Spleen (tissue), 11 donors: Measurements from ENCODE around the gene GPR35. TPM values are rescaled to one million over a fixed set of nuclear protein-coding genes. Genes with fewer than 3 reads are reported as not detected.

Experiments
- DNase-seq: peaks from one replicate; pipeline ENCODE4 v3.0.0-alpha.2; 2020
- H3K27ac ChIP-seq, 8 donors: fragments of 200-600 bp; sonication (generic) in 7 of 8; 1 replicate in 4 of 8; 2 replicates in 4 of 8; pipeline versions ENCODE4 v1.5.0 to v1.8.0; 2016 to 2021; ENCODE audit warnings: inconsistent platforms in 4 of 8, mild to moderate bottlenecking in 4 of 8, moderate library complexity in 1 of 8
- H3K27me3 ChIP-seq, 7 donors: fragments of 200-600 bp; sonication (generic) in 6 of 7; replicated peaks in 1 of 7; 1 replicate in 4 of 7; 2 replicates in 3 of 7; pipeline versions ENCODE4 v1.5.0 to v1.8.0; 2016 to 2021; ENCODE audit warnings: inconsistent platforms in 3 of 7, mild to moderate bottlenecking in 1 of 7
- H3K36me3 ChIP-seq, 6 donors: fragments of 200-600 bp; sonication (generic) in 5 of 6; 1 replicate in 4 of 6; 2 replicates in 2 of 6; pipeline versions ENCODE4 v1.5.0 to v1.8.0; 2016 to 2021; ENCODE audit warnings: inconsistent platforms in 2 of 6
- H3K4me1 ChIP-seq, 6 donors: fragments of 200-600 bp; sonication (generic) in 5 of 6; 1 replicate in 3 of 6; 2 replicates in 3 of 6; pipeline versions ENCODE4 v1.5.0 to v1.8.0; 2016 to 2021; ENCODE audit warnings: inconsistent platforms in 3 of 6
- H3K4me3 ChIP-seq, 8 donors: fragments of 200-600 bp; sonication (generic) in 7 of 8; 1 replicate in 4 of 8; 2 replicates in 4 of 8; pipeline versions ENCODE4 v1.5.0 to v1.8.0; 2016 to 2021; ENCODE audit warnings: inconsistent platforms in 4 of 8, mild to moderate bottlenecking in 4 of 8, moderate library complexity in 2 of 8
- H3K9me3 ChIP-seq, 8 donors: fragments of 200-600 bp; sonication (generic) in 7 of 8; 1 replicate in 4 of 8; 2 replicates in 4 of 8; pipeline versions ENCODE4 v1.5.0 to v1.8.0; 2016 to 2021; ENCODE audit warnings: inconsistent platforms in 4 of 8
- POLR2A ChIP-seq, 3 donors: fragments of 450-650 bp; IDR thresholded peaks; one replicate each; pipeline ENCODE4 v1.5.1; 2017; ENCODE audit warnings: antibody characterized with exemption in 3 of 3, mild to moderate bottlenecking in 1 of 3
- POLR2AphosphoS5 ChIP-seq, 3 donors: sonication (generic); formaldehyde crosslinking; IDR thresholded peaks; one replicate each; pipeline ENCODE4 v1.5.1; 2017; ENCODE audit warnings: antibody characterized with exemption in 3 of 3
- WGBS, 5 donors: extraction: QIAGEN DNeasy Blood & Tissue Kit in 3 of 5; methylation state at CpG; one replicate each; pipeline versions ENCODE4 v1.1.5 to v1.1.7; 2013 to 2018; 5-methylcytosine and 5-hydroxymethylcytosine counted together
- intact Hi-C: fragments of 100-400 bp; cut with DNase I; formaldehyde crosslinking; loops from one replicate; pipeline ENCODE4 v1.15.0; 2023; ENCODE audit warnings: low total_unique reads
- polyA plus RNA-seq, 3 donors: library from polyadenylated mRNA; stranded (reverse); fragments of 200-250 nt; gene quantifications; one replicate each; pipeline ENCODE4 v1.2.1, GENCODE V29; 2013
- total RNA-seq, 7 donors: library from RNA; depleted of rRNA in 3 of 7; stranded (reverse); fragments of >200 nt in 3 of 7; fragmentation: NEBNext Ultra II Directional in 4 of 7; extraction: Animal tissue kit (Norgen Biotek cat#: 25700) in 4 of 7; gene quantifications; one replicate each; pipeline versions ENCODE4 v1.1.0 to v1.2.1, GENCODE V29; 2016 to 2021
- TF ChIP-seq, protein P1 (sequence below), 11 experiments: fragments of 200-600 bp in 7 of 11; fragments of 450-650 bp in 4 of 11; sonication (generic) in 4 of 11; IDR thresholded peaks in 8 of 11; conservative IDR thresholded peaks in 3 of 11; 1 replicate in 7 of 11; 2 replicates in 4 of 11; pipeline versions ENCODE4 v1.4.0 to v1.8.0; 2016 to 2021; ENCODE audit warnings: antibody characterized with exemption in 11 of 11, inconsistent platforms in 4 of 11, mild to moderate bottlenecking in 1 of 11
- donor health status: healthy with polysubstance abuse.
- donor health status: DM: no; HTN: no; CAD: no; lungs with moderate emphysema.
- donor health status: DM: no; HTN: no; CAD: no.
- donor health status: Bipolar disorder and iron deficiency.
- donor health status: healthy.
- donor health status: DM: no; HTN: no; CAD: no.
- donor health status: DM: yes; HTN: yes; CAD: no.

GPR35 gene
- total and polyA plus RNA-seq, 10 donors, result 7.4 to 25.3 (median 18.3) TPM

DNA sequence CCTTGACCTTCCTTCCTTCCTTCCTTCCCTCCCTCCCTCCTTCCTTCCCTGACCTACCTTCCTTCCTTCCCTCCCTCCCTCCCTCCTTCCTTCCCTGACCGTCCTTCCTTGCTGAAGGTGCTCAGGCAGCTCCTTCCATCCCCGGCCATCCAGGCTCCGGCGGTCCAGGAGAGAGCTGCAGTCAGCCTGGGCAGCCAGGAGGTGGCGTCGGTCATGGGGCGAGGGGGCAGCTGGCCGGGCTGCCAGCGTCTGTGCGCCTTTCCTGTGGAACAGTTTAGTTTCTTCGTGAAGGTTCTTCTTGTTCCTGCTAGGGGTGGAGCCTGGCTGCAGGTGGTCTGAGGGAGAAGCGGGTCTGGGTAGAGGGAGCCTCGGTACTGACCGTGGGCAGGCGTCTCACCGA, 15.7 kb downstream of the GPR35 start:
- H3K36me3 ChIP-seq, result no peaks in the 10 kb centered on the region
- intact Hi-C loops, result no loop called here
- H3K27me3 ChIP-seq, result peaks cover 0 to 36% (median 9%) of the 10 kb centered on the region in 7 donors
- WGBS, 5 donors, result 22 to 47% (median 32%) methylated on average over 12 to 16 of the region's 16 CpGs
- no peak overlapping the region for H3K27ac ChIP-seq
- H3K4me3 ChIP-seq, result no peak overlapping the region
- no peaks in the 10 kb centered on the region for H3K4me1 ChIP-seq
- DNase-seq, result no peak
- H3K9me3 ChIP-seq, result peaks cover 0 to 2% (median 0%) of the 10 kb centered on the region in 8 donors
- TF ChIP-seq POLR2AphosphoS5 (IDR thresholded peaks at IDR 0.05) (no peak), POLR2A (IDR thresholded peaks at IDR 0.05) (no peak)
- TF ChIP-seq, protein P1, sequence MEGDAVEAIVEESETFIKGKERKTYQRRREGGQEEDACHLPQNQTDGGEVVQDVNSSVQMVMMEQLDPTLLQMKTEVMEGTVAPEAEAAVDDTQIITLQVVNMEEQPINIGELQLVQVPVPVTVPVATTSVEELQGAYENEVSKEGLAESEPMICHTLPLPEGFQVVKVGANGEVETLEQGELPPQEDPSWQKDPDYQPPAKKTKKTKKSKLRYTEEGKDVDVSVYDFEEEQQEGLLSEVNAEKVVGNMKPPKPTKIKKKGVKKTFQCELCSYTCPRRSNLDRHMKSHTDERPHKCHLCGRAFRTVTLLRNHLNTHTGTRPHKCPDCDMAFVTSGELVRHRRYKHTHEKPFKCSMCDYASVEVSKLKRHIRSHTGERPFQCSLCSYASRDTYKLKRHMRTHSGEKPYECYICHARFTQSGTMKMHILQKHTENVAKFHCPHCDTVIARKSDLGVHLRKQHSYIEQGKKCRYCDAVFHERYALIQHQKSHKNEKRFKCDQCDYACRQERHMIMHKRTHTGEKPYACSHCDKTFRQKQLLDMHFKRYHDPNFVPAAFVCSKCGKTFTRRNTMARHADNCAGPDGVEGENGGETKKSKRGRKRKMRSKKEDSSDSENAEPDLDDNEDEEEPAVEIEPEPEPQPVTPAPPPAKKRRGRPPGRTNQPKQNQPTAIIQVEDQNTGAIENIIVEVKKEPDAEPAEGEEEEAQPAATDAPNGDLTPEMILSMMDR (IDR thresholded peaks at IDR 0.05 in 8 of 11, conservative IDR thresholded peaks at IDR 0.05 in 3 of 11), result peak in 4 of 11 experiments; percentile 15 to 35 (median 28)

DNA sequence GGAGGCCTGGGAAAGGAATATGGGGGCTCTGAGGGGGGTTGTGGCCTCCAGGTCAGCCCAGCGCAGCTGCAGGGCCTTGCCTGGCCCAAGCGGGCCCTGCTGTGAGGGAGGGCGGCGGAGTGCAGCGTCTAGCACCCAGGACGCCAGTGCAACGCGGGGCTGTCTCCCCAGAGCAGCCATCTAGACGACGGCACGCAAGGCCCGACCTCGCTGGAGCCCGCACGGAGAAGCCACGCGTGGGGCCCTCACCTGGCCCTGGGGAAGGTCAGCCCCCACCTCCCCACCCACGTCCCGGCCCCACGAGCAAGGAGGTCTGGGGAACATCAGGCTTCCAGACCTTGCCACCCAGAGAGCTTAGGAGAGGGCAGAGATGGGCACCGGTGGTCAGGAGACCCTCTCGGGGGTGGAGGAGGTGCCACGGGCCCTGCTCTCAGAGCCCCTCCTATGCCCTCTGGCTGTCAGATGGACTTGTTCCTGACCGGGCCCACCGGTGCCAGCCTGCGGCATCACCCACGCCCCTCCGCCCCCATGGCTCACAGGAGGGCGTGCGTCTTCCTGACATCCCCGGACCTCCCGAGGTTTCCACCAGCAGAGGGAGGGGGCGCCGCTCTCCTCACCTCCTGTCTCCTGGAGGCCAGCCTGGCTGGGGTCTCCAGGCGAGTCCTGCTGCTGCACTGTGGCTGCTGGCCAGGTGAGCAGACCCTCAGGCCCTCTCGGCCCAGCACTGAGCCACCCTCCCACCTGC, 17.0 kb downstream of the GPR35 start:
- no peak overlapping the region for H3K4me3 ChIP-seq
- no peaks in the 10 kb centered on the region for H3K4me1 ChIP-seq
- H3K27me3 ChIP-seq, result peaks cover 0 to 49% (median 16%) of the 10 kb centered on the region in 7 donors
- no peak overlapping the region for H3K27ac ChIP-seq
- TF ChIP-seq POLR2AphosphoS5 (IDR thresholded peaks at IDR 0.05) (no peak), POLR2A (IDR thresholded peaks at IDR 0.05) (no peak)
- TF ChIP-seq, protein P1 (IDR thresholded peaks at IDR 0.05 in 8 of 11, conservative IDR thresholded peaks at IDR 0.05 in 3 of 11), result no peak
- intact Hi-C loops, result no loop called here
- H3K9me3 ChIP-seq, result peaks cover 0 to 2% (median 0%) of the 10 kb centered on the region in 8 donors
- H3K36me3 ChIP-seq, result no peaks in the 10 kb centered on the region
- WGBS, 5 donors, result 85 to 92% (median 90%) methylated on average over 13 to 36 of the region's 36 CpGs
- no peak for DNase-seq

DNA sequence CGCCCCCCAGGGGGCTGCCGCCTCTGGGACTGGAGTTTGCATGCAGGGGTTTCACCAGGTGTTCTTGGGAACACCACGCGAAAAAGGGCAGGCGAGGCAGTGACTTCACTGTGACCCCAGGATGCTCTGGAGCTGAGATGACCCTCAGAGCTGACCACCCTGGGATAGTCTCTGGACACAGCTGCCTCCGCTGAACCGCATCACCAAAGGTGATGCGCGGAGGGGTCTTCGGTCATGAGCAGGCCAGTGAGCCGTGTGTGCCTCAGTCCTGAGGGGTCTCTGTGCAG, 17.5 kb downstream of the GPR35 start:
- peaks cover 0 to 54% (median 16%) of the 10 kb centered on the region in 7 donors for H3K27me3 ChIP-seq
- no peak for DNase-seq
- WGBS, 5 donors, result 88 to 98% (median 95%) methylated on average over 4 to 11 of the region's 11 CpGs
- intact Hi-C loops, result no loop called here
- H3K4me3 ChIP-seq, result no peak overlapping the region
- H3K9me3 ChIP-seq, result peaks cover 0 to 2% (median 0%) of the 10 kb centered on the region in 8 donors
- TF ChIP-seq, protein P1 (IDR thresholded peaks at IDR 0.05 in 8 of 11, conservative IDR thresholded peaks at IDR 0.05 in 3 of 11), result no peak
- no peak for TF ChIP-seq POLR2A (IDR thresholded peaks at IDR 0.05)
- TF ChIP-seq POLR2AphosphoS5 (IDR thresholded peaks at IDR 0.05), result no peak
- H3K36me3 ChIP-seq, result no peaks in the 10 kb centered on the region
- H3K27ac ChIP-seq, result no peak overlapping the region
- H3K4me1 ChIP-seq, result no peaks in the 10 kb centered on the region

DNA sequence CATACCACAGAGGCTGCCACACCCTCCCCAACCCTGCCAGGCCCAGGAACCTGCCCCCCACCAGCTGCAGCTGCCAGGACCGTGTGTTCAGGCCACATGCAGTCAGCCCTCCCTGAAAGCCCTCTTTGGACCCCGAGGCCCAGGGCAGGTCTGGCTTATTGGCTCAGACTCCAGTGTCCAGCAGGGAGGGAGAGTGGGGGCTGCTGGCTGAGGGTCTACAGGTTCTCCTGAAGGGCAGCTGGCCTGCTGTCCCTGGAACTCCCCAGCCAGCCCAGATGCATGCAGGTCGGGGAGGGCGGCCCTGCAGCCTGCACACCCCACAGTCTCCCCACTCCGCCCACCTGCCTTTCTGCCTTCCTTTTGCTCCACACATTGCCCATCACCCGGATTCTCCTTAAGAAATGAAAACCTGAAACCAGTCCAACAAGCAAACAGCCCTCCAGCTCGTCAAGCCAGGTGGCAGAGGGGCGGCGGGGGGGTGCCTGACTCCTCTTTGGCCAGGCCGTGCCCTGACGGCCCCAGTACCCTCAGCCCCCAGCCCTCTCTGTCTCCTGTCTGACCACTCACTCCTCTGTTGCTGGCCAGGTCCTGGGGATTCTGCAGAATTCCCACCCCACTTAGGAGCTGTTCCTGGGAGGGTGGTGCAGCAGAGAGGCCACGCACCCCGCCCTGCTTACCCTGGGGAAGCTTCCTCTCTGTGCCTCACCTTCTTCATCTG, 18.0 kb downstream of the GPR35 start:
- H3K9me3 ChIP-seq, result peaks cover 0 to 2% (median 0%) of the 10 kb centered on the region in 8 donors
- H3K27ac ChIP-seq, result no peak overlapping the region
- H3K4me3 ChIP-seq, result no peak overlapping the region
- peaks cover 0 to 59% (median 17%) of the 10 kb centered on the region in 7 donors for H3K27me3 ChIP-seq
- TF ChIP-seq POLR2A (IDR thresholded peaks at IDR 0.05), result no peak
- no peak for TF ChIP-seq POLR2AphosphoS5 (IDR thresholded peaks at IDR 0.05)
- TF ChIP-seq, protein P1 (IDR thresholded peaks at IDR 0.05 in 8 of 11, conservative IDR thresholded peaks at IDR 0.05 in 3 of 11), result no peak
- no peaks in the 10 kb centered on the region for H3K36me3 ChIP-seq
- DNase-seq, result no peak
- H3K4me1 ChIP-seq, result no peaks in the 10 kb centered on the region
- 77 to 91% (median 79%) methylated on average over 13 of the region's 13 CpGs for WGBS, 5 donors
- intact Hi-C loops, result no loop called here
